ENCODE results near the gene KLF6.

KLF6 gene

DNA sequence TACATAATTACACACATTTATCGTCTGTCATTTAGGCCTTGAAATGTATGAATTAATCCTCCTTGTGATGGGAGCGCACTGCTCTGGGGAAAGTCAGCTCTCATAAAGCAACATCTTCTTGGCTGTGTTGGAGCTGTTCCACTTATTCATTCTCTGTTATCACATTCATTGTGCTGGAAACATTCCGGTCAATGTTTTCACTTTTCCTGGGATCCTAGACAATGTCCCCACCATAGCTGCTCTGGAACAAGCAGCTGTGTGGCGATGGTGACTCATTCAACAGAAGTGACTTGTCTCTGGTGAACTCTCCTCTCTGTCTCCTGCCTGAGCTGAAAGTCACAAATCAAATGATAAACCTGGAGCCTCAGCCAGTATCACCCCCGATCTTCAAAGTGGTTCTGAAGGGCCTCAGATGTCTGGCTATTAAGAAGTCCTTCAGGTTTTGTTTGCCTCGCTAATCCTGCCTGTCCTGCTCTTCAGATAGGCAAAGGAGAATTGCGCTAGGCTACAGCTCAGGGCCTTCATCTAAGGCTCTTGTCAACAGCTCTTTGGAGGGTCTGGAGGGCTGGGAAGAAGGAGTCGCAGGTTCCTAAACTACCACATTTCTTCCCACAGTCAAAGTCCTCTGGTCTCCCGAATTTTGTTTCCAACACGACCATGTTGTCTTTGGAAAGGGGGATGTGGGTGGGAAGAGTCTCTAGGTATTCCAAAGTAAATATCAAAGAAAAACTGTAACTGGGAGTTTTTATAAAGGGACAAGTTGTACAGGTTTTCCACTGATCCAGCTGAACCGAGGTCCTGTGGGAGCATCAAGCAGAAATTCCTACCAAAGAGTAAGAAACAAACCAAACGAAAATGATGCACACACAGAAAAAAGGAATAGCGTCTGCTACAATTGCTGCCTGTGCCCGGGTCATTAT lies 29.3 kb downstream of the KLF6 start:
- no peaks in the 10 kb centered on the region for H3K36me3 ChIP-seq (ENCODE audit: low read length)
- H4K20me1 ChIP-seq (ENCODE audit: low read depth, low read length), result no peaks in the 10 kb centered on the region
- H3K9me2 ChIP-seq (replicated peaks; ENCODE audit: insufficient read depth, low read length), result no peaks in the 10 kb centered on the region
- H3K79me2 ChIP-seq (ENCODE audit: insufficient read depth, low read length), result no peaks in the 10 kb centered on the region
- H3K4me2 ChIP-seq (ENCODE audit: low read depth, low read length, poor library complexity, severe bottlenecking), result no peak overlapping the region
- no peaks in the 10 kb centered on the region for H3F3A ChIP-seq (ENCODE audit: insufficient read depth)
- H3K4me3 ChIP-seq (ENCODE audit: insufficient read depth, low read length, poor library complexity, severe bottlenecking), result no peak overlapping the region
- no peaks in the 10 kb centered on the region for H3K27me3 ChIP-seq (ENCODE audit: low read length)
- H2AFZ ChIP-seq (ENCODE audit: low read depth, low read length, severe bottlenecking), result no peak overlapping the region
- TF ChIP-seq EZH2phosphoT487 (conservative IDR thresholded peaks at IDR 0.05; ENCODE audit: low read length), result no peak
- TF ChIP-seq, protein P1, sequence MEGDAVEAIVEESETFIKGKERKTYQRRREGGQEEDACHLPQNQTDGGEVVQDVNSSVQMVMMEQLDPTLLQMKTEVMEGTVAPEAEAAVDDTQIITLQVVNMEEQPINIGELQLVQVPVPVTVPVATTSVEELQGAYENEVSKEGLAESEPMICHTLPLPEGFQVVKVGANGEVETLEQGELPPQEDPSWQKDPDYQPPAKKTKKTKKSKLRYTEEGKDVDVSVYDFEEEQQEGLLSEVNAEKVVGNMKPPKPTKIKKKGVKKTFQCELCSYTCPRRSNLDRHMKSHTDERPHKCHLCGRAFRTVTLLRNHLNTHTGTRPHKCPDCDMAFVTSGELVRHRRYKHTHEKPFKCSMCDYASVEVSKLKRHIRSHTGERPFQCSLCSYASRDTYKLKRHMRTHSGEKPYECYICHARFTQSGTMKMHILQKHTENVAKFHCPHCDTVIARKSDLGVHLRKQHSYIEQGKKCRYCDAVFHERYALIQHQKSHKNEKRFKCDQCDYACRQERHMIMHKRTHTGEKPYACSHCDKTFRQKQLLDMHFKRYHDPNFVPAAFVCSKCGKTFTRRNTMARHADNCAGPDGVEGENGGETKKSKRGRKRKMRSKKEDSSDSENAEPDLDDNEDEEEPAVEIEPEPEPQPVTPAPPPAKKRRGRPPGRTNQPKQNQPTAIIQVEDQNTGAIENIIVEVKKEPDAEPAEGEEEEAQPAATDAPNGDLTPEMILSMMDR (IDR thresholded peaks at IDR 0.05; ENCODE audit: insufficient read depth, low read length, poor library complexity, severe bottlenecking), result no peak
- H3K9me3 ChIP-seq (ENCODE audit: insufficient read depth, low read length), result no peaks in the 10 kb centered on the region
- no peak overlapping the region for H3K27ac ChIP-seq (ENCODE audit: low read depth, low read length)
- no peak overlapping the region for H3K9ac ChIP-seq (ENCODE audit: low read length)

DNA sequence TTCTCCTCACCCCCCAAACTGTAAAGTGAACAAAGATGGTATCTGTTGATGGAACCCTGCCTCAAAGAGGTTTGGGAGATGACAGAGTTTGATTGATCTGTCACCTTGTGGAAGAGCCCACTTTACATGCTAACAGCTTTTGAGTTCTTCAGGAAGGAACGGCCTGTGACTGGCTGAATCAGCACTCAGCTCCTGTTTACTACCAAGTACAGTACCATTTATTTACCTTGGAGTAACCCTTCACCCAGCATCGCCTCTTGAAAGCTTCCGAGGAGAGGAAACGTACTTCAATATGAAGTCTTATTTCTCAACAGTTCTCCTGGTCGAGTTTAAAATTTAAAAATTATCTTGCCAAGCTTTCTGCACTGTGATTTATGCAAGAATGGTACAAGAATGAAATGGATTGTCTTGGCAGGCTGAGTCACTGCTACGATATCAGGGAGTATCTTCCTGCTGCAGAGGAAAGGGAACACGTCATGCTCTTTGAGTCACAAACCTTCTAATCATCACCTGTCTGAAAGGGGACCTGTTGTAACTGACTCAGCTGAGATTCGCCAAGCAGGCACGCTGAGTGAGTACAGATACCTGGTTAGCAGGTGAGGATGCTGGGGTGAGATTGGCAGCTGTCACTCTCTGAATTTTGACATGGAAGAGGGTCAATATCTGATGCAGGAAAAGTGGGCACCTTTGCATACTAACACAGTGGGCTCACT lies 30.1 kb downstream of the KLF6 start:
- Histone ChIP-seq H3K36me3 (ENCODE audit: low read length) (no peaks in the 10 kb centered on the region), H3K9me2 (replicated peaks; ENCODE audit: insufficient read depth, low read length) (no peaks in the 10 kb centered on the region), H3K27ac (ENCODE audit: low read depth, low read length) (no peak overlapping the region), H3K9me3 (ENCODE audit: insufficient read depth, low read length) (no peaks in the 10 kb centered on the region), H3K4me3 (ENCODE audit: insufficient read depth, low read length, poor library complexity, severe bottlenecking) (no peak overlapping the region), H3K9ac (ENCODE audit: low read length) (no peak overlapping the region), H3K79me2 (ENCODE audit: insufficient read depth, low read length) (no peaks in the 10 kb centered on the region), H3K27me3 (ENCODE audit: low read length) (no peaks in the 10 kb centered on the region), H3K4me2 (ENCODE audit: low read depth, low read length, poor library complexity, severe bottlenecking) (no peak overlapping the region), H4K20me1 (ENCODE audit: low read depth, low read length) (no peaks in the 10 kb centered on the region), H3F3A (ENCODE audit: insufficient read depth) (no peaks in the 10 kb centered on the region), H2AFZ (ENCODE audit: low read depth, low read length, severe bottlenecking) (no peak overlapping the region)
- TF ChIP-seq EZH2phosphoT487 (conservative IDR thresholded peaks at IDR 0.05; ENCODE audit: low read length), result no peak

DNA sequence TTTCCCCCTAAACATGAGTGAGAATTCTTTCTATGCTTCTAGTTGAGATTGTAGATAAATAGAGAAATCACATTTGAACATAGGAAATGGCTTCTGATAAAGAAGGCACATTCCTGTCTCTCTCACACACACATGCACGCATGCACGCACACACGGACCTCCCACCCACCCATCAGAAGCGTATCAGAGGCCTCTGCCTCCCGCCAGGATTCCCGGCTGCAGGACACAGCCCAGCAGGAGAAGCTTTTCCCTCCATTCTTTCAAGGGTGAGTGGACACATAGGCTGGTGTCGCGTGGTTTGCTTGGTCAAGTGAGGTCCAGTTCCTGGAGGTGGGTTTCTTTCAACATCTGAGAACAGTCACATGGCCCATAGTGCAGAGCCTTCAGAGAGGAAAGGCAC lies 34.2 kb downstream of the KLF6 start:
- Histone ChIP-seq H3K9me3 (ENCODE audit: insufficient read depth, low read length) (no peaks in the 10 kb centered on the region), H2AFZ (ENCODE audit: low read depth, low read length, severe bottlenecking) (no peak overlapping the region), H3K4me2 (ENCODE audit: low read depth, low read length, poor library complexity, severe bottlenecking) (no peak overlapping the region), H3K4me3 (ENCODE audit: insufficient read depth, low read length, poor library complexity, severe bottlenecking) (no peak overlapping the region), H3K27ac (ENCODE audit: low read depth, low read length) (no peak overlapping the region), H3K9me2 (replicated peaks; ENCODE audit: insufficient read depth, low read length) (no peaks in the 10 kb centered on the region), H3K79me2 (ENCODE audit: insufficient read depth, low read length) (no peaks in the 10 kb centered on the region), H3K27me3 (ENCODE audit: low read length) (no peaks in the 10 kb centered on the region), H4K20me1 (ENCODE audit: low read depth, low read length) (no peaks in the 10 kb centered on the region), H3F3A (ENCODE audit: insufficient read depth) (no peaks in the 10 kb centered on the region), H3K36me3 (ENCODE audit: low read length) (no peaks in the 10 kb centered on the region), H3K9ac (ENCODE audit: low read length) (no peak overlapping the region)
- TF ChIP-seq, protein P1 (IDR thresholded peaks at IDR 0.05; ENCODE audit: insufficient read depth, low read length, poor library complexity, severe bottlenecking), result no peak
- no peak for TF ChIP-seq EZH2phosphoT487 (conservative IDR thresholded peaks at IDR 0.05; ENCODE audit: low read length)
